Tibial nerve (tissue), 4 donors: ENCODE data around the gene RAB11FIP4. TPM values are rescaled to one million over a fixed set of nuclear protein-coding genes. Genes with fewer than 3 reads are reported as not detected.

Experiments used
- DNase-seq, 2 donors: peaks; one replicate each; pipeline ENCODE4 v3.0.0-alpha.2; 2019; ENCODE audit warnings: low spot score in 2 of 2
- H3K27ac ChIP-seq, 4 donors: fragments of 200-600 bp; sonication (generic) in 3 of 4; one replicate each; pipeline ENCODE4 v1.5.1; 2017 to 2019; ENCODE audit warnings: mild to moderate bottlenecking in 1 of 4
- H3K27me3 ChIP-seq, 2 donors: fragments of 200-600 bp; sonication (generic) in 1 of 2; one replicate each; pipeline versions ENCODE4 v1.5.1 to v1.6.0; 2017 to 2019
- H3K36me3 ChIP-seq, 3 donors: fragments of 200-600 bp; sonication (generic); one replicate each; pipeline ENCODE4 v1.5.1; 2018 to 2019
- H3K4me1 ChIP-seq, 4 donors: fragments of 200-600 bp; sonication (generic) in 3 of 4; one replicate each; pipeline ENCODE4 v1.5.1; 2017 to 2019
- H3K4me3 ChIP-seq, 4 donors: fragments of 200-600 bp; sonication (generic) in 3 of 4; one replicate each; pipeline ENCODE4 v1.5.1; 2017 to 2019; ENCODE audit warnings: mild to moderate bottlenecking in 1 of 4, moderate library complexity in 1 of 4
- H3K9me3 ChIP-seq, 4 donors: fragments of 200-600 bp; sonication (generic) in 3 of 4; one replicate each; pipeline ENCODE4 v1.5.1; 2017 to 2019
- CTCF ChIP-seq, 5 experiments: fragments of 200-600 bp in 3 of 5; fragments of 450-650 bp in 2 of 5; sonication (generic) in 3 of 5; IDR thresholded peaks; one replicate each; pipeline ENCODE4 v1.5.1; 2016 to 2019; ENCODE audit warnings: antibody characterized with exemption in 5 of 5, mild to moderate bottlenecking in 3 of 5, moderate library complexity in 2 of 5
- EP300 ChIP-seq, 2 donors: sonication (generic); formaldehyde crosslinking; IDR thresholded peaks; one replicate each; pipeline ENCODE4 v1.6.1; 2017; ENCODE audit warnings: antibody characterized with exemption in 2 of 2, mild to moderate bottlenecking in 1 of 2
- POLR2A ChIP-seq, 2 donors: fragments of 450-650 bp; IDR thresholded peaks; one replicate each; pipeline ENCODE4 v1.6.1; 2017; ENCODE audit warnings: antibody characterized with exemption in 2 of 2, mild to moderate bottlenecking in 2 of 2, moderate library complexity in 2 of 2
- WGBS, 2 donors: methylation state at CpG; one replicate each; pipeline ENCODE4 v1.1.5; 2018; 5-methylcytosine and 5-hydroxymethylcytosine counted together
- total RNA-seq, 4 donors: library from RNA; depleted of rRNA; stranded (reverse); fragments of >200 nt; gene quantifications; one replicate each; pipeline ENCODE4 v1.1.0, GENCODE V29; 2016

The RAB11FIP4 gene
- total RNA-seq, 4 donors from 2014 or later, result 2.7 to 6.9 (median 4.1) TPM

GRCh38 chr17:31489295-31490018 is 98.0 kb downstream of the RAB11FIP4 start:
- Histone ChIP-seq H3K4me1 (peaks cover 0 to 42% (median 25%) of the 10 kb centered on the region in 4 donors), H3K27me3 (peaks cover 0 to 11% of the 10 kb centered on the region in 2 donors), H3K9me3 (no peaks in the 10 kb centered on the region), H3K36me3 (no peaks in the 10 kb centered on the region), H3K4me3 (peak overlapping the region in 2 of 4 donors; percentile 61 to 76), H3K27ac (peak overlapping the region in 2 of 4 donors; percentile 85 to 89)
- 74 to 76% methylated on average over 16 of the region's 16 CpGs for WGBS, 2 donors
- DNase-seq, result no peak
- TF ChIP-seq CTCF (IDR thresholded peaks at IDR 0.05) (no peak), POLR2A (IDR thresholded peaks at IDR 0.05) (no peak), EP300 (IDR thresholded peaks at IDR 0.05) (no peak)

GRCh38 chr17:31490019-31490650 is 98.7 kb downstream of the RAB11FIP4 start:
- Histone ChIP-seq H3K36me3 (no peaks in the 10 kb centered on the region), H3K4me1 (peaks cover 0 to 42% (median 25%) of the 10 kb centered on the region in 4 donors), H3K27ac (peak overlapping the region in 2 of 4 donors; percentile 30 to 85), H3K27me3 (peaks cover 0 to 11% of the 10 kb centered on the region in 2 donors), H3K9me3 (no peaks in the 10 kb centered on the region), H3K4me3 (no peak overlapping the region)
- WGBS, 2 donors, result 67 to 74% methylated on average over 9 of the region's 9 CpGs
- DNase-seq, result no peak
- TF ChIP-seq CTCF (IDR thresholded peaks at IDR 0.05) (no peak), EP300 (IDR thresholded peaks at IDR 0.05) (no peak), POLR2A (IDR thresholded peaks at IDR 0.05) (no peak)

- TF ChIP-seq POLR2A (IDR thresholded peaks at IDR 0.05), result no peak
- TF ChIP-seq CTCF (IDR thresholded peaks at IDR 0.05), result no peak
- no peak for TF ChIP-seq EP300 (IDR thresholded peaks at IDR 0.05)
- Histone ChIP-seq H3K27ac (no peak overlapping the region), H3K4me1 (peaks cover 0 to 42% (median 25%) of the 10 kb centered on the region in 4 donors), H3K27me3 (peaks cover 0 to 11% of the 10 kb centered on the region in 2 donors), H3K4me3 (no peak overlapping the region), H3K9me3 (no peaks in the 10 kb centered on the region), H3K36me3 (no peaks in the 10 kb centered on the region)
- DNase-seq, result no peak
- WGBS, 2 donors, result 83 to 87% methylated on average over 9 of the region's 9 CpGs
Observed at GRCh38 chr17:31490671-31491375, 99.3 kb downstream of the RAB11FIP4 start.

- no peaks in the 10 kb centered on the region for H3K9me3 ChIP-seq
- no peak for DNase-seq
- no peak overlapping the region for H3K4me3 ChIP-seq
- peaks cover 0 to 11% of the 10 kb centered on the region in 2 donors for H3K27me3 ChIP-seq
- TF ChIP-seq POLR2A (IDR thresholded peaks at IDR 0.05) (no peak), CTCF (IDR thresholded peaks at IDR 0.05) (no peak), EP300 (IDR thresholded peaks at IDR 0.05) (no peak)
- H3K4me1 ChIP-seq, result peaks cover 0 to 42% (median 25%) of the 10 kb centered on the region in 4 donors
- H3K27ac ChIP-seq, result peak overlapping the region in 1 of 4 donors; percentile 34
- 68 to 77% methylated on average over 18 of the region's 18 CpGs for WGBS, 2 donors
- H3K36me3 ChIP-seq, result no peaks in the 10 kb centered on the region
Observed at GRCh38 chr17:31491376-31492131, 100.1 kb downstream of the RAB11FIP4 start.
